ENCODE measurements around the gene JAKMIP2. TPM values are rescaled to one million over a fixed set of nuclear protein-coding genes. Genes with fewer than 3 reads are reported as not detected.

JAKMIP2 gene
- total and polyA plus RNA-seq, 10 of the 15 experiments (the other 5 are each of a cell fraction or from before 2014, with no cell fraction given), result 0.51 to 1.8 (median 0.89) TPM

- CTCF ChIA-PET, result interaction anchor here (0.5 kb wide), 1 partner anchor 295 kb away, joined by 3 read pairs; no protein-coding TSS in a partner anchor
These were observed 33.9 kb downstream of the JAKMIP2 start for GRCh38 chr5:147748590-147748989.

More at GRCh38 chr5:147748590-147748989, 33.9 kb downstream of the JAKMIP2 start:
- Histone ChIP-seq H3K79me2 (ENCODE audit: control insufficient read depth, insufficient read depth, low read length) (no peaks in the 10 kb centered on the region), H3K27ac (ENCODE audit: control insufficient read depth, insufficient read depth) (no peak overlapping the region), H3K9ac (ENCODE audit: control insufficient read depth, insufficient read depth, low read length) (no peak overlapping the region), H3K27me3 (replicated peaks in 1 of 2; ENCODE audit: control insufficient read depth in 2 of 2, insufficient read depth in 2 of 2, low read length in 1 of 2) (no peaks in the 10 kb centered on the region), H2AFZ (ENCODE audit: control insufficient read depth, low read depth, low read length) (no peak overlapping the region), H4K20me1 (ENCODE audit: control insufficient read depth, insufficient read depth) (no peaks in the 10 kb centered on the region), H3K4me1 (ENCODE audit: control insufficient read depth, insufficient read depth, low read length) (no peaks in the 10 kb centered on the region), H3K36me3 (ENCODE audit: control insufficient read depth in 2 of 2, insufficient read depth in 2 of 2, low read length in 1 of 2) (no peaks in the 10 kb centered on the region), H3K4me2 (ENCODE audit: control insufficient read depth, insufficient read depth) (no peak overlapping the region), H3K4me3 (no peak overlapping the region), H3K9me3 (replicated peaks; ENCODE audit: control insufficient read depth, insufficient read depth, low read length) (no peaks in the 10 kb centered on the region)
- BruUV-seq (replicated peaks), result no TSS peak
- ChIA-PET SMC1A (ENCODE audit: uncharacterized antibody, unreplicated experiment) (no interaction called here), POLR2A (no interaction called here), RAD21 (ENCODE audit: unreplicated experiment) (no interaction called here)
- ATAC-seq (no peak), DNase-seq (ENCODE audit: low read depth, low spot score) (no peak), FAIRE-seq (no peak)
- in situ Hi-C loops (cut with MboI), result no loop called here
- intact Hi-C loops (cut with micrococcal nuclease; ENCODE audit: unreplicated experiment), result no loop called here
- WGBS (ENCODE audit: insufficient coverage, insufficient replicate concordance, low lambda C conversion rate, missing lambda C conversion rate), result 27% methylated on average over 2 of the region's 2 CpGs
- TF ChIP-seq ZZZ3 (IDR thresholded peaks at IDR 0.05; ENCODE audit: control insufficient read depth, insufficient read length, low read depth) (no peak), RAD21 (IDR thresholded peaks at IDR 0.05; ENCODE audit: insufficient read depth, low read depth, low read length) (no peak), DPF2 (IDR thresholded peaks at IDR 0.05) (no peak), ATF7 (IDR thresholded peaks at IDR 0.05; ENCODE audit: low read depth) (no peak), PRDM15 (CRISPR knock-in tag; IDR thresholded peaks at IDR 0.05) (no peak), MYC (IDR thresholded peaks at IDR 0.05; ENCODE audit: insufficient read depth, insufficient read length, insufficient replicate concordance, low read length, severe bottlenecking) (no peak), FOS (IDR thresholded peaks at IDR 0.05; ENCODE audit: borderline replicate concordance, extremely low read depth, insufficient read length) (no peak), SIN3A (IDR thresholded peaks at IDR 0.05; ENCODE audit: low read depth, low read length) (no peak), ASH2L (IDR thresholded peaks at IDR 0.05; ENCODE audit: borderline replicate concordance, low read depth) (no peak), IRF5 (IDR thresholded peaks at IDR 0.05; ENCODE audit: borderline replicate concordance) (no peak)

Measured in GM12878 (cell line).